GM18508 (cell line): ENCODE measurements around the gene KIF26B.

ENCODE experiments used
- ATAC-seq: cut with Tn5 transposase; IDR thresholded peaks from one replicate; pipeline ENCODE4 v1.9.1; 2021; ENCODE audit warnings: moderate number of reproducible peaks; ENCODE audit not compliant: insufficient read depth, unreplicated experiment

The KIF26B gene

GRCh38 chr1:245154429-245155271 lies at the start of gene KIF26B:
TSS of gene KIF26B (plus strand) at chr1:245154985. CDS start at chr1:245155425, 440 bp downstream.
- no peak for ATAC-seq

GRCh38 chr1:245105042-245105441 lies 49.7 kb upstream of the KIF26B start:
- no peak for ATAC-seq

GRCh38 chr1:245105815-245106410 lies 48.9 kb upstream of the KIF26B start:
- no peak for ATAC-seq

- ATAC-seq, result no peak
These were observed 47.0 kb upstream of the KIF26B start for GRCh38 chr1:245107776-245108114.

- ATAC-seq, result no peak
These were observed 46.5 kb upstream of the KIF26B start for GRCh38 chr1:245108246-245108645.

GRCh38 chr1:245108909-245109308 lies 45.9 kb upstream of the KIF26B start:
- ATAC-seq, result no peak

- ATAC-seq, result no peak
These were observed 44.4 kb upstream of the KIF26B start for GRCh38 chr1:245110406-245110805.

- no peak for ATAC-seq
These were observed 43.7 kb upstream of the KIF26B start for GRCh38 chr1:245111073-245111472.

GRCh38 chr1:245113649-245114048 lies 41.1 kb upstream of the KIF26B start:
- ATAC-seq, result no peak

GRCh38 chr1:245116131-245116530 lies 38.7 kb upstream of the KIF26B start:
- no peak for ATAC-seq

- ATAC-seq, result no peak
These were observed 38.0 kb upstream of the KIF26B start for GRCh38 chr1:245116751-245117150.

GRCh38 chr1:245118066-245118465 lies 36.7 kb upstream of the KIF26B start:
- ATAC-seq, result no peak

- ATAC-seq, result no peak
These were observed 36.0 kb upstream of the KIF26B start for GRCh38 chr1:245118806-245119205.

GRCh38 chr1:245121523-245121922 lies 33.3 kb upstream of the KIF26B start:
- ATAC-seq, result no peak

- no peak for ATAC-seq
These were observed 30.5 kb upstream of the KIF26B start for GRCh38 chr1:245124241-245124640.

- ATAC-seq, result no peak
These were observed 30.1 kb upstream of the KIF26B start for GRCh38 chr1:245124644-245125043.

GRCh38 chr1:245126530-245126929 lies 28.3 kb upstream of the KIF26B start:
- ATAC-seq, result no peak

GRCh38 chr1:245128381-245129101 lies 26.2 kb upstream of the KIF26B start:
- no peak for ATAC-seq

GRCh38 chr1:245129319-245130240 lies 25.2 kb upstream of the KIF26B start:
- ATAC-seq, result no peak
